Heart right ventricle (tissue), 16 donors: ENCODE results near the gene SGO2. TPM values are rescaled to one million over a fixed set of nuclear protein-coding genes. Genes with fewer than 3 reads are reported as not detected.

Source experiments
- ATAC-seq, 8 donors: fragments of 200-7000 bp; cut with Tn5 transposase; one replicate each; pipeline ENCODE4 v1.9.1; 2020; ENCODE audit warnings: mild to moderate bottlenecking in 8 of 8, moderate library complexity in 8 of 8, moderate number of reproducible peaks in 1 of 8
- DNase-seq, 2 donors: peaks; one replicate each; pipeline ENCODE4 v3.0.0-alpha.2; 2020
- H3K27ac ChIP-seq, 10 donors: fragments of 200-600 bp; sonication (generic) in 2 of 10; one replicate each; pipeline versions ENCODE4 v1.5.0 to v1.8.0; 2020 to 2022; ENCODE audit warnings: mild to moderate bottlenecking in 3 of 10
- H3K27me3 ChIP-seq, 7 donors: fragments of 200-600 bp; one replicate each; pipeline ENCODE4 v1.8.0; 2021 to 2022; ENCODE audit warnings: mild to moderate bottlenecking in 2 of 7
- H3K36me3 ChIP-seq, 9 donors: fragments of 200-600 bp; sonication (generic) in 1 of 9; one replicate each; pipeline versions ENCODE4 v1.5.0 to v1.8.0; 2020 to 2022; ENCODE audit warnings: mild to moderate bottlenecking in 2 of 9
- H3K4me1 ChIP-seq, 9 donors: fragments of 200-600 bp; sonication (generic) in 1 of 9; one replicate each; pipeline versions ENCODE4 v1.5.0 to v1.8.0; 2020 to 2022; ENCODE audit warnings: mild to moderate bottlenecking in 4 of 9
- H3K4me3 ChIP-seq, 10 donors: fragments of 200-600 bp; sonication (generic) in 2 of 10; one replicate each; pipeline versions ENCODE4 v1.5.0 to v1.8.0; 2020 to 2022; ENCODE audit warnings: mild to moderate bottlenecking in 7 of 10, moderate library complexity in 2 of 10
- H3K9me3 ChIP-seq, 11 donors: fragments of 200-600 bp in 10 of 11; sonication (generic) in 2 of 11; one replicate each; pipeline versions ENCODE4 v1.5.0 to v1.8.0; 2013 to 2022; ENCODE audit warnings: mild to moderate bottlenecking in 2 of 11, control low read depth in 1 of 11, moderate library complexity in 1 of 11
- WGBS, 2 donors: extraction: QIAGEN DNeasy Blood & Tissue Kit; methylation state at CpG; one replicate each; pipeline ENCODE4 v1.1.7; 2013; ENCODE audit warnings: inconsistent platforms in 1 of 2; 5-methylcytosine and 5-hydroxymethylcytosine counted together
- intact Hi-C, 10 donors: fragments of 100-400 bp; cut with DNase I; formaldehyde crosslinking; loops; one replicate each; pipeline versions ENCODE4 v1.11.1 to v1.14.2; 2022
- polyA plus RNA-seq, 2 donors: library from polyadenylated mRNA; stranded (reverse); fragments of 200-250 nt; gene quantifications; one replicate each; pipeline ENCODE4 v1.2.3, GENCODE V29; 2013
- total RNA-seq, 10 donors: library from RNA; stranded (reverse); fragmentation: NEBNext Ultra II Directional in 3 of 10; extraction: Animal tissue kit (Norgen Biotek cat#: 25700) in 3 of 10; gene quantifications; one replicate each; pipeline versions ENCODE4 v1.2.1 to v1.2.4, GENCODE V29; 2021 to 2023
- TF ChIP-seq, protein P1 (sequence below), 9 donors: fragments of 200-600 bp; sonication (generic) in 2 of 9; IDR thresholded peaks; one replicate each; pipeline versions ENCODE4 v1.5.0 to v1.8.0; 2021 to 2022; ENCODE audit warnings: antibody characterized with exemption in 9 of 9, mild to moderate bottlenecking in 5 of 9, moderate library complexity in 1 of 9
- donor health status: Arrhythmogenic right ventricular cardiomyopathy.
- donor health status: ischemic (EF 13 %, LVEDD 7.1; RV severe dilation, severe dysfunction).
- donor health status: healthy with polysubstance abuse.
- donor health status: DM: no; HTN: yes; CAD: no.
- donor health status: DM: no; HTN: no; CAD: no.
- donor health status: ischemic (EF 25% LVEDD 6.9; RV normal size, moderate dysfunction).
- donor health status: ischemic (EF 25% LVEDD 5.7; RV mildly dilated, moderate dysfunction).
- donor health status: healthy.
- donor health status: DM: yes; HTN: yes; CAD: no.
- donor health status: Ischemic cardiomyopathy.
- donor health status: ischemic (EF 35%, LVEDD 5.7; RV mildly dilated, moderate dysfunction).
- donor health status: nonischemic (EF 11% LVEDD 7.7; RV severe dilation, severe dysfunction).
- donor health status: DM: yes; HTN: yes; CAD: no.
- donor health status: PGD.
- donor health status: ischemic (EF 29% LVEDD 5.4; RV normal size, mild dysfunction).
- donor health status: nonischemic (EF 23%, LVEDD 6.1; RV moderate dilation, normal function).

SGO2 gene
- total and polyA plus RNA-seq, 12 donors: 0.59 to 2.9 (median 1.1) TPM

DNA sequence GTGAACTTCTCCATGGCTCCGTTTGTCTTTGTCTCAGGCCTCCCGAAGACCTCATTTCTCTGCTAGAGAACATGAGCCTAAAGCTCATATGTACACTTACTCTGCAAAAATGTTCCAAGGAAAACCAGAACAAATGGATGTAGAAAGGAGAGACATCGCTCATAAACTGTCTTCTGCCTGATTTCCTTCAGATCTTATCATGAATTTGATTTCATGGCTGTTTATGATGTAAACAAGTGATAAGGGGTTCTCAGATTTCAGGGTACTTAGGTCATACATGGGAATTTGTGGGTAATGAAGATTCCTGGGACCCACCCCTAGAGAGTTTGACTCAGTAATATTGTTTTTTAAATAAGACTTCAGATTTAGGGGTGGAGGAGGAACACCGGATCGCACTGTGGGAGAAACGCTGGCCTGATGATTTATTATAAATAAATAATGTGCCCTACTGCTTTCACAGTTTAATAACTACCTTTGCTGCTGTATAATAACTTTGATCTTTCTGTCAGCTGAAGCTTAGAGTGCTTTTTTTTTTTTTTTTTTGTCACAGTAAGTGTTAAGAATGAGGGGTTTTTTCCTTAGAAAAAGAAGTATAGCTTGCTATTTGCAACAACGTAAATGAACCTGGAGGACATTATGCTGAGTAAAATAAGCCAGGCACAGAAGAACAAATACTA, 74.7 kb downstream of the SGO2 start:
- ATAC-seq (no peak), DNase-seq (no peak)
- 81 to 84% methylated on average over 7 of the region's 7 CpGs for WGBS, 2 donors
- no peak overlapping the region for H3K27ac ChIP-seq
- TF ChIP-seq, protein P1, sequence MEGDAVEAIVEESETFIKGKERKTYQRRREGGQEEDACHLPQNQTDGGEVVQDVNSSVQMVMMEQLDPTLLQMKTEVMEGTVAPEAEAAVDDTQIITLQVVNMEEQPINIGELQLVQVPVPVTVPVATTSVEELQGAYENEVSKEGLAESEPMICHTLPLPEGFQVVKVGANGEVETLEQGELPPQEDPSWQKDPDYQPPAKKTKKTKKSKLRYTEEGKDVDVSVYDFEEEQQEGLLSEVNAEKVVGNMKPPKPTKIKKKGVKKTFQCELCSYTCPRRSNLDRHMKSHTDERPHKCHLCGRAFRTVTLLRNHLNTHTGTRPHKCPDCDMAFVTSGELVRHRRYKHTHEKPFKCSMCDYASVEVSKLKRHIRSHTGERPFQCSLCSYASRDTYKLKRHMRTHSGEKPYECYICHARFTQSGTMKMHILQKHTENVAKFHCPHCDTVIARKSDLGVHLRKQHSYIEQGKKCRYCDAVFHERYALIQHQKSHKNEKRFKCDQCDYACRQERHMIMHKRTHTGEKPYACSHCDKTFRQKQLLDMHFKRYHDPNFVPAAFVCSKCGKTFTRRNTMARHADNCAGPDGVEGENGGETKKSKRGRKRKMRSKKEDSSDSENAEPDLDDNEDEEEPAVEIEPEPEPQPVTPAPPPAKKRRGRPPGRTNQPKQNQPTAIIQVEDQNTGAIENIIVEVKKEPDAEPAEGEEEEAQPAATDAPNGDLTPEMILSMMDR (IDR thresholded peaks at IDR 0.05): no peak
- H3K27me3 ChIP-seq: peaks cover 0 to 9% (median 0%) of the 10 kb centered on the region in 7 donors
- no peaks in the 10 kb centered on the region for H3K36me3 ChIP-seq
- intact Hi-C loops: no loop called here
- H3K4me3 ChIP-seq: no peak overlapping the region
- peaks cover 0 to 12% (median 0%) of the 10 kb centered on the region in 9 donors for H3K4me1 ChIP-seq
- peaks cover 0 to 5% (median 0%) of the 10 kb centered on the region in 11 donors for H3K9me3 ChIP-seq

DNA sequence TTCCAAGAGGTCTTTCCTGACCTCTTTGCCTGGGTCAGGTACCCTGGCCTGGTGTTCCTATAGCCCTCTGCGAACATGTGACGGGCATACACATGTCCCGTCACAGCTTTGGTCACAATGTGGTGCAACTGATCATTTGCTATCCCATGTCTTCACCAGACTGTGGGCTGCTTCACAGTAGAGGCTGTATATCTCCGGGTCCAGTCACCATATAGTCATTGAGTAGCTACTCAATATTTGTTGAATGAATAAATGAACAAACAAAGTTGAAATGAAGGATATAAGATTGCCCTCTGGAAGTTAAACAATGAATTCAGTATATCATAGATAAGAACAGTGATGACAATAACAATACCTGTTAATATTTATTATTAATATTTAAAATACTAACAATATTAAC, 76.6 kb downstream of the SGO2 start:
- Histone ChIP-seq H3K27ac (no peak overlapping the region), H3K27me3 (peaks cover 0 to 9% (median 0%) of the 10 kb centered on the region in 7 donors), H3K4me3 (no peak overlapping the region), H3K36me3 (no peaks in the 10 kb centered on the region), H3K4me1 (peaks cover 0 to 12% (median 0%) of the 10 kb centered on the region in 9 donors), H3K9me3 (peaks cover 0 to 9% (median 0%) of the 10 kb centered on the region in 11 donors)
- DNase-seq (no peak), ATAC-seq (no peak)
- WGBS, 2 donors: 94 to 95% methylated on average over 4 of the region's 4 CpGs
- TF ChIP-seq, protein P1 (IDR thresholded peaks at IDR 0.05): no peak
- intact Hi-C loops: no loop called here

DNA sequence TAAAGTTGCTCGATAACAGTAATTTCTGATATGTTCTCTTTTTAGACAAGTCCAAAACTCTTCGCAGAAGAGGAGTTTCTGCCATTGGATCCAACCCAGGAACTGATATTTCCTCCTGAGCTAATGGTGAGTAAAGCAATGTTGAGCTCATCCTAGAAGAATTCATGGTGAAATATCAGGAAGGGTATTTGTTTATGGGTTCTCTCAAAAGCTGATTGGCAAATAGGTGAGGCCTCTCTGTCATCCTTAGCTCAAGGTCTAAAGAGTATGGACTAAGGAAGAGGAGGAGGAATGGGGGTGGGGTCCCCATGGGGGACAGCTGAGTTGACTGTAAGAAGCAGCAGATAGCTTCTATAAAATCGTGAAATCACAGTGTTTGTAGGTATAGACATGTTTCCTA, 78.0 kb downstream of the SGO2 start:
- peaks cover 0 to 8% (median 0%) of the 10 kb centered on the region in 7 donors for H3K27me3 ChIP-seq
- DNase-seq: no peak
- TF ChIP-seq, protein P1 (IDR thresholded peaks at IDR 0.05): no peak
- H3K36me3 ChIP-seq: no peaks in the 10 kb centered on the region
- H3K9me3 ChIP-seq: peaks cover 0 to 9% (median 0%) of the 10 kb centered on the region in 11 donors
- H3K4me3 ChIP-seq: no peak overlapping the region
- 70 to 71% methylated on average over 3 of the region's 3 CpGs for WGBS, 2 donors
- no peak for ATAC-seq
- H3K4me1 ChIP-seq: peaks cover 0 to 12% (median 0%) of the 10 kb centered on the region in 9 donors
- intact Hi-C loops: no loop called here
- peak overlapping the region in 1 of 10 donors; percentile 26 for H3K27ac ChIP-seq

DNA sequence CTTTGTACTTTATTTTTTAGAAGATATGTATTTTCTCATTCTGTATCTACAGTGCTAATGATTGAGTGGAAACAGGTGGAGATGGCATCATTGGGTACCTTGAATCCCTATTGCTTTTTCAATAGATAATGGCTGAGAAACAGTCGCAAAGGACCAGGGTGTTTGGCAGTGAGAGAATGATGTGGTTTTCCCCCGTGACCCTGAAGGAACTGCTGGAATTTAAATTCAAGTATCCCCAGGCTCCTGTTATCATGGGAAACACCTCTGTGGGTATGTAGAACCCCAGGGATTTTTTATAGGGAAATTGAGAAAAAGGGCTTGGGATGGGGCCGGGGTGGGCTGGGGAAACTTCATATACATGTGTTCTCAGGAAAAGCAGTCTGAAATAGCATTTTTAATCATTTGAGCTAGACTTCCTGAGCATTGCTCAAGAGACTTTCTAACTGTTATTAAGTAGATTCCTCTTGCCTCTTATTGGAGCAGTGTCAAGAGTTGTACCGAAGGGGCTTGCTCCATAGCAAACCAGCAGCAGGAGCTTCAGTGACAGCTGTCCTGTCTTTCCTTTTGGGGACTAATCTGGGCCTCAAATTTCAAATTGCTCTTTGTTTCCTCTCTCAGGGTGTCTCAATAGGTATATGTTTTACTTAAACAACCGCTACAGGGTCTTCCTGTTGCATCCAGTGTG, 78.7 kb downstream of the SGO2 start:
- TF ChIP-seq, protein P1 (IDR thresholded peaks at IDR 0.05): no peak
- Histone ChIP-seq H3K9me3 (peaks cover 0 to 9% (median 0%) of the 10 kb centered on the region in 11 donors), H3K27ac (peak overlapping the region in 1 of 10 donors; percentile 26), H3K36me3 (no peaks in the 10 kb centered on the region), H3K4me1 (peaks cover 0 to 17% (median 0%) of the 10 kb centered on the region in 9 donors), H3K4me3 (no peak overlapping the region), H3K27me3 (peaks cover 0 to under 1% (median 0%) of the 10 kb centered on the region in 7 donors)
- intact Hi-C loops: no loop called here
- 54 to 60% methylated on average over 5 of the region's 5 CpGs for WGBS, 2 donors
- ATAC-seq: no peak
- no peak for DNase-seq
